IMR-90 (cell line): ENCODE data around the gene CFAP52. TPM values are rescaled to one million over a fixed set of nuclear protein-coding genes. Genes with fewer than 3 reads are reported as not detected.

Source experiments
- ATAC-seq: fragments of 200-7000 bp; cut with Tn5 transposase; 2 replicates; pipeline ENCODE4 v1.9.1; 2020; ENCODE audit warnings: low read depth, mild to moderate bottlenecking, moderate library complexity
- BruUV-seq: library from RNA; stranded (reverse); fragments of 400-500 nt; replicated peaks from 2 replicates; lab custom pipeline; 2021; lab: Mats Ljungman, UMichigan
- CTCF ChIA-PET: fragments of 300-600 bp; formaldehyde crosslinking; extraction: SDS; loops from one replicate; lab custom pipeline; 2021; ENCODE audit warnings: antibody characterized with exemption; lab: Yijun Ruan, JAX
- POLR2A ChIA-PET: fragments of 300-600 bp; sonication (Branson Sonifier 250); formaldehyde crosslinking; loops from one replicate; lab custom pipeline; 2022; ENCODE audit warnings: antibody characterized with exemption; ENCODE audit not compliant: unreplicated experiment; lab: Charles Lee
- DNase-seq: peaks from one replicate; pipeline ENCODE4 v3.0.0; 2013
- H2AFZ ChIP-seq: replicated peaks from 2 replicates; pipeline ENCODE3; 2013; ENCODE audit warnings: low read length, mild to moderate bottlenecking; ENCODE audit not compliant: poor library complexity
- H2AK5ac ChIP-seq: 2 replicates; pipeline ENCODE4 v1.6.1; 2013; ENCODE audit warnings: low read depth, low read length, inconsistent platforms
- H2AK9ac ChIP-seq: replicated peaks from 2 replicates; pipeline ENCODE3; 2013; ENCODE audit warnings: mild to moderate bottlenecking, low read depth, low read length, moderate library complexity; ENCODE audit not compliant: poor library complexity
- H2BK120ac ChIP-seq: 2 replicates; pipeline ENCODE4 v1.6.1; 2013; ENCODE audit warnings: low read depth, low read length, inconsistent platforms
- H2BK15ac ChIP-seq: 3 replicates; pipeline ENCODE4 v1.6.1; 2013; ENCODE audit warnings: low read depth, low read length, inconsistent platforms
- H2BK20ac ChIP-seq: 2 replicates; pipeline ENCODE4 v1.6.1; 2013; ENCODE audit warnings: low read depth, mild to moderate bottlenecking, inconsistent platforms, low read length, moderate library complexity
- H2BK5ac ChIP-seq: 2 replicates; pipeline ENCODE4 v1.6.1; 2013; ENCODE audit warnings: mild to moderate bottlenecking, low read depth, low read length, inconsistent platforms; ENCODE audit not compliant: poor library complexity, severe bottlenecking
- H3K14ac ChIP-seq: replicated peaks from 2 replicates; pipeline ENCODE4 v1.6.1; 2013; ENCODE audit warnings: low read depth, low read length, inconsistent platforms
- H3K18ac ChIP-seq: 2 replicates; pipeline ENCODE4 v1.6.1; 2013; ENCODE audit warnings: low read depth, low read length, control low read depth
- H3K23ac ChIP-seq: 2 replicates; pipeline ENCODE4 v1.6.1; 2013; ENCODE audit warnings: low read depth, low read length, inconsistent platforms
- H3K27ac ChIP-seq: 2 replicates; pipeline ENCODE4 v1.5.1; 2013; ENCODE audit warnings: mild to moderate bottlenecking, control low read depth, low read length; ENCODE audit not compliant: insufficient read depth
- H3K27me3 ChIP-seq: 2 replicates; pipeline ENCODE4 v1.6.1; 2013; ENCODE audit warnings: low read length; ENCODE audit not compliant: control insufficient read depth, insufficient read depth
- H3K36me3 ChIP-seq: 2 replicates; pipeline ENCODE4 v1.6.1; 2013; ENCODE audit warnings: low read length, mixed read lengths; ENCODE audit not compliant: control insufficient read depth, insufficient read depth
- H3K4ac ChIP-seq: 2 replicates; pipeline ENCODE4 v1.6.1; 2013; ENCODE audit warnings: low read depth, low read length, inconsistent platforms
- H3K4me1 ChIP-seq: 2 replicates; pipeline ENCODE4 v1.6.1; 2013; ENCODE audit warnings: low read length, mixed read lengths; ENCODE audit not compliant: control insufficient read depth, insufficient read depth
- H3K4me2 ChIP-seq: 2 replicates; pipeline ENCODE4 v1.6.1; 2013; ENCODE audit warnings: low read depth, mild to moderate bottlenecking, control low read depth, low read length, moderate library complexity
- H3K4me3 ChIP-seq: 2 replicates; pipeline ENCODE4 v1.5.1; 2013; ENCODE audit warnings: low read depth, mild to moderate bottlenecking, control low read depth, low read length, moderate library complexity; ENCODE audit not compliant: insufficient read depth
- H3K56ac ChIP-seq: 2 replicates; pipeline ENCODE4 v1.6.1; 2013; ENCODE audit warnings: low read length, inconsistent platforms; ENCODE audit not compliant: insufficient read depth; ENCODE audit errors: extremely low read depth
- H3K79me1 ChIP-seq, 2 experiments: 2 replicates each; pipeline ENCODE4 v1.6.1; 2013; ENCODE audit warnings: low read length in 2 of 2, inconsistent platforms in 1 of 2, low read depth in 1 of 2
- H3K9ac ChIP-seq: 2 replicates; pipeline ENCODE4 v1.6.1; 2013; ENCODE audit warnings: low read depth, low read length, control low read depth
- H3K9me1 ChIP-seq: 2 replicates; pipeline ENCODE4 v1.6.1; 2013; ENCODE audit warnings: low read length, inconsistent platforms; ENCODE audit not compliant: insufficient read depth
- H3K9me3 ChIP-seq: 2 replicates; pipeline ENCODE4 v1.6.1; 2013; ENCODE audit warnings: low read length; ENCODE audit not compliant: control insufficient read depth, insufficient read depth
- H4K20me1 ChIP-seq: 2 replicates; pipeline ENCODE4 v1.6.1; 2013; ENCODE audit warnings: low read length, inconsistent platforms; ENCODE audit not compliant: insufficient read depth
- H4K5ac ChIP-seq: 2 replicates; pipeline ENCODE4 v1.6.1; 2013; ENCODE audit warnings: mild to moderate bottlenecking, low read depth, low read length, control low read depth
- H4K8ac ChIP-seq, 2 experiments: 2 replicates each; pipeline ENCODE4 v1.6.1; 2013; ENCODE audit warnings: low read depth in 2 of 2, low read length in 2 of 2, control low read depth in 1 of 2, inconsistent platforms in 1 of 2
- H4K91ac ChIP-seq: 2 replicates; pipeline ENCODE4 v1.6.1; 2013; ENCODE audit warnings: low read depth, low read length, inconsistent platforms; ENCODE audit not compliant: insufficient read depth
- BHLHE40 ChIP-seq: fragments of 150-350 bp; IDR thresholded peaks from 2 replicates; pipeline ENCODE4 v1.6.1; 2016; ENCODE audit warnings: mild to moderate bottlenecking, low read depth, low read length
- CEBPB ChIP-seq: IDR thresholded peaks from 2 replicates; pipeline ENCODE4 v1.6.1; 2012; ENCODE audit warnings: low read depth, low read length, improper control_type of control experiment
- CHD1 ChIP-seq: IDR thresholded peaks from 2 replicates; pipeline ENCODE4 v1.6.1; 2012; ENCODE audit warnings: low read depth, low read length, improper control_type of control experiment
- CTCF ChIP-seq: conservative IDR thresholded peaks from 2 replicates; pipeline ENCODE4 v1.5.1; 2012; ENCODE audit warnings: mild to moderate bottlenecking, low read depth, low read length, improper control_type of control experiment
- ELK1 ChIP-seq: fragments of 150-350 bp; IDR thresholded peaks from 2 replicates; pipeline ENCODE4 v1.6.1; 2016; ENCODE audit warnings: low read depth, mild to moderate bottlenecking, low read length, moderate library complexity, borderline replicate concordance
- FOS ChIP-seq: fragments of 150-350 bp; IDR thresholded peaks from 2 replicates; pipeline ENCODE4 v1.6.1; 2016; ENCODE audit warnings: low read depth, low read length
- MAFK ChIP-seq: IDR thresholded peaks from 2 replicates; pipeline ENCODE4 v1.6.1; 2012; ENCODE audit warnings: low read depth, low read length, improper control_type of control experiment
- MAZ ChIP-seq: IDR thresholded peaks from 2 replicates; pipeline ENCODE4 v1.6.1; 2012; ENCODE audit warnings: low read depth, mild to moderate bottlenecking, low read length, improper control_type of control experiment, moderate library complexity, borderline replicate concordance
- MXI1 ChIP-seq: IDR thresholded peaks from 2 replicates; pipeline ENCODE4 v1.6.1; 2012; ENCODE audit warnings: low read depth, mild to moderate bottlenecking, low read length, moderate library complexity, borderline replicate concordance
- POLR2A ChIP-seq: IDR thresholded peaks from 2 replicates; pipeline ENCODE4 v1.6.1; 2012; ENCODE audit warnings: mild to moderate bottlenecking, low read depth, low read length
- RAD21 ChIP-seq: IDR thresholded peaks from 2 replicates; pipeline ENCODE4 v1.6.1; 2012; ENCODE audit warnings: low read length, improper control_type of control experiment
- RCOR1 ChIP-seq: IDR thresholded peaks from 2 replicates; pipeline ENCODE4 v1.6.1; 2012; ENCODE audit warnings: mild to moderate bottlenecking, low read length, improper control_type of control experiment; ENCODE audit not compliant: insufficient replicate concordance
- RFX5 ChIP-seq: IDR thresholded peaks from 2 replicates; pipeline ENCODE4 v1.8.0; 2012; ENCODE audit warnings: low read depth, mild to moderate bottlenecking, low read length, moderate library complexity
- SMC3 ChIP-seq: fragments of 150-350 bp; IDR thresholded peaks from 2 replicates; pipeline ENCODE4 v1.6.1; 2016; ENCODE audit warnings: low read depth, mild to moderate bottlenecking, antibody characterized with exemption, low read length, moderate library complexity
- USF2 ChIP-seq: fragments of 150-350 bp; IDR thresholded peaks from 2 replicates; pipeline ENCODE4 v1.6.1; 2017; ENCODE audit warnings: mild to moderate bottlenecking, antibody characterized with exemption, low read length, low read depth
- WGBS, 2 experiments: methylation state at CpG; one replicate each; pipeline versions ENCODE4 v1.1.5 to v1.1.7; 2013; ENCODE audit warnings: missing lambda C conversion rate in 2 of 2; ENCODE audit not compliant: insufficient read length in 1 of 2; ENCODE audit errors: extremely low coverage in 2 of 2; 5-methylcytosine and 5-hydroxymethylcytosine counted together
- dilution Hi-C: fragments of 300-500 bp; cut with HindIII; formaldehyde crosslinking; loops from one replicate; pipeline ENCODE4 v1.14.3; 2018; ENCODE audit warnings: low sequenced_read_pairs; ENCODE audit not compliant: unreplicated experiment
- in situ Hi-C: fragments of 300-500 bp; cut with MboI; formaldehyde crosslinking; loops from 3 replicates; pipeline ENCODE4 v1.14.3; 2019; ENCODE audit warnings: low sequenced_read_pairs, inconsistent platforms, mixed read lengths
- intact Hi-C: fragments of 100-400 bp; cut with micrococcal nuclease; formaldehyde crosslinking; loops from 2 replicates; pipeline ENCODE4 v1.10.0; 2022
- polyA plus RNA-seq, 3 experiments: library from polyadenylated mRNA; depleted of rRNA; stranded (reverse); fragments of >200 nt; gene quantifications; 2 replicates each; pipeline ENCODE4 v1.2.3, GENCODE V29; 2012; ENCODE audit warnings: low replicate concordance in 1 of 3
- total RNA-seq: library from RNA; depleted of rRNA; stranded (reverse); fragments of >200 nt; gene quantifications from 2 replicates; pipeline ENCODE4 v1.2.3, GENCODE V29; 2012

The CFAP52 gene
- total and polyA plus RNA-seq, 2 of the 4 experiments (the other 2 are of a cell fraction) = 0.22 TPM; not detected in 1

- Histone ChIP-seq H3K14ac (no peak overlapping the region), H3K4me3 (no peak overlapping the region), H4K20me1 (no peaks in the 10 kb centered on the region), H4K91ac (no peak overlapping the region), H3K9ac (no peak overlapping the region), H2AK5ac (no peak overlapping the region), H3K18ac (no peak overlapping the region), H3K27ac (no peak overlapping the region), H2AFZ (no peak overlapping the region), H4K5ac (no peak overlapping the region), H2BK5ac (no peak overlapping the region), H3K23ac (no peak overlapping the region), H3K56ac (no peak overlapping the region), H3K4ac (no peak overlapping the region), H3K9me3 (no peaks in the 10 kb centered on the region), H3K4me1 (no peaks in the 10 kb centered on the region), H3K27me3 (peaks cover 10% of the 10 kb centered on the region; the same call in 1 of the 2 replicates), H2BK20ac (no peak overlapping the region), H3K9me1 (no peaks in the 10 kb centered on the region), H4K8ac (no peak overlapping the region), H2BK15ac (no peak overlapping the region), H3K4me2 (no peak overlapping the region), H3K79me1 (no peaks in the 10 kb centered on the region), H2AK9ac (no peak overlapping the region), H3K36me3 (no peaks in the 10 kb centered on the region), H2BK120ac (no peak overlapping the region)
- POLR2A ChIA-PET = no interaction called here
- intact Hi-C loops = no loop called here
- dilution Hi-C loops = no loop called here
- BruUV-seq = no TSS peak
- in situ Hi-C loops = no loop called here
- no peak for TF ChIP-seq MAZ
- no peak for TF ChIP-seq USF2
- no peak for TF ChIP-seq CEBPB
- TF ChIP-seq RFX5 = no peak
- no peak for TF ChIP-seq ELK1
- no peak for TF ChIP-seq BHLHE40
- no peak for TF ChIP-seq MAFK
- TF ChIP-seq SMC3 = no peak
- TF ChIP-seq MXI1 = no peak
- TF ChIP-seq FOS = no peak
- no peak for TF ChIP-seq RCOR1
- no peak for TF ChIP-seq POLR2A
- no peak for TF ChIP-seq CHD1
- no peak for TF ChIP-seq RAD21
- TF ChIP-seq CTCF = no peak
- DNase-seq = no peak
- WGBS, 2 experiments = no CpG with 5 or more reads among the region's 3 CpGs
- CTCF ChIA-PET = no interaction called here
- ATAC-seq = no peak
Measured at GRCh38 chr17:9648521-9649110, 72.2 kb downstream of the CFAP52 start.
